HG03039 (cell line): ENCODE results near the gene RPS24.

Experiments
- ATAC-seq: cut with Tn5 transposase; IDR thresholded peaks from one replicate; pipeline ENCODE4 v1.9.1; 2021; ENCODE audit warnings: mild to moderate bottlenecking, moderate library complexity; ENCODE audit not compliant: unreplicated experiment

RPS24 gene

DNA sequence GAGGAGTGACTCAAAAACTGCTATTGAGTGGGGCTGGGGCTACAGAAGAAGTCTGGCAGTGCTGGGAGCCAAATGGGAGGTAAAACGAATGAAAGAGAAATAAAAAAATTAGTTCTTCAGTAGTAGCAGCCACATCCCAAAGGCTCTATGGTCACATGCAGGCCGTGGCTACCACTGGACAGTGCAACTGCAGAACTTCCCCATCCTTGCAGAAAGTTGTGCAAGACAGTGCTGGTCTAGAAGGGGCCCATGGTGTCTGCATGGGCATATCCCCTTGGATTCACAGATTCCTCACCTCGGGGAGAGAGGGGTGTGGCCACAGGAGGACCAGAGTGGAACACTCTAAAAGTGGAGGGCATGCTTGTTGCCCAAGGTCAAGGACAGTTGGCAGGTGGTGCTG is 47.6 kb downstream of the RPS24 start:
- no peak for ATAC-seq

DNA sequence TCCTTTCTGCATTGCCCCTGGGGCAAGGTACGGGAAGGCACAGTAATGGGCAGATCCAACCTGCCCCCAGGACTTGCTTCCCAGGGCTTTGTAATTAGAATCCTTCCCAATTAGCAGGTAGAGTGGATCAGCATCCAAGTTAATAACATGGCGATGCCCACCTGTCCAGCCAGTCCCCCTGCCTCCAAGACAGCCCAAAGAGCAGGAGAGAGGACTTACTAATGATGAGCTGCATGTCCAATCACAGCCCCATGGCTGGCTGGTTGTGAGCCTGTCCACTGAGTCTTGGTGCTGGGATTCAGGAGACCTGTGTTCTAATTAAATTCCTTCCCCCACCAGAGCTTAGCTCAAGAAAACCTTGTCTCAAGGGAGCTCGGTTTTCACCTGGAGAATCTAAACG is 49.0 kb downstream of the RPS24 start:
- no peak for ATAC-seq
